ENCODE measurements around the gene SLC37A1. TPM values are rescaled to one million over a fixed set of nuclear protein-coding genes. Genes with fewer than 3 reads are reported as not detected.

The SLC37A1 gene
- total RNA-seq, 1 experiment from 2014 or later, result 47.1 TPM

DNA sequence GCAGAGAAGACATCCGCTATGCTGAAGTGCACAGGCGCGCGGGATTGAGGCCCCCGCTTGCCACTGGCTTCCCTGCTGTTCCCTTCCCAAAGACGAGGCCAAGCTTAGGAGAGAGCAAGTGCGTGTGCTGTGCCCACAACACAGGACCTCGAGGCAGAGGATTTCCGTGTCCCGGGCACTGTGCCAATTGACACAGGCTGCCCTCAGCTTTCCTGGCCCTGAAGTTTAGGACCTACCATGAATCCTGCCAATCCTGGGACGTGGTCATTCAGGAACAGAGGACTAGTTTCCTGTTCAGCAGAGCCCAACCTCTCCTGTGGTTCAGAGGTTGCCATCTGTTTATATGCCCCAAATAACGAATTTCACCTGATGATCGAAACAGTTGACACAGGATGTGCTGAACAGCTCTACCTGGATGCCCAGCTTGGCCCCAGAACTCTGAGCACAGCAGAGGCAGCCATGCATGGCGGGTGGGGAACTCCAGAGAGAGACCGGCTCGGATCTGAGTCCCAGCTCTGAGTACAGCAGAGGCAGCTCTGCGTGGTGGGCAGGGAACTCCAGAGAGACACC is 22.0 kb downstream of the SLC37A1 start:
- peak overlapping the region; percentile 52 for H3K4me3 ChIP-seq (ENCODE audit: low read length)
- peaks cover 37% of the 10 kb centered on the region for H3K79me2 ChIP-seq (ENCODE audit: low read length)
- no peaks in the 10 kb centered on the region for H3K27me3 ChIP-seq (ENCODE audit: low read length)
- H3K9me2 ChIP-seq (replicated peaks; ENCODE audit: insufficient read depth, low read length), result no peaks in the 10 kb centered on the region
- DNase-seq, result peak; percentile 78
- peak overlapping the region; percentile 96 for H3K27ac ChIP-seq (ENCODE audit: low read length)
- no peaks in the 10 kb centered on the region for H3K9me3 ChIP-seq (ENCODE audit: low read length)
- H3K9ac ChIP-seq (ENCODE audit: low read length), result peak overlapping the region; percentile 73
- no peaks in the 10 kb centered on the region for H3K36me3 ChIP-seq (ENCODE audit: insufficient read depth, low read length)
- H2AFZ ChIP-seq (ENCODE audit: low read length), result no peak overlapping the region
- peaks cover 75% of the 10 kb centered on the region for H3K4me1 ChIP-seq (ENCODE audit: low read length)
- no peaks in the 10 kb centered on the region; the same call in 1 of the 2 replicates for H4K20me1 ChIP-seq (ENCODE audit: insufficient read depth, low read depth, low read length)
- peak overlapping the region; percentile 69 for H3K4me2 ChIP-seq (ENCODE audit: low read depth, low read length, poor library complexity, severe bottlenecking)

- Histone ChIP-seq H3K9me2 (replicated peaks; ENCODE audit: insufficient read depth, low read length) (no peaks in the 10 kb centered on the region), H3K27me3 (ENCODE audit: low read length) (no peaks in the 10 kb centered on the region), H3K4me1 (ENCODE audit: low read length) (peaks cover 66% of the 10 kb centered on the region), H3K79me2 (ENCODE audit: low read length) (peaks cover 28% of the 10 kb centered on the region), H3K4me2 (ENCODE audit: low read depth, low read length, poor library complexity, severe bottlenecking) (peak overlapping the region; percentile 69), H4K20me1 (ENCODE audit: insufficient read depth, low read depth, low read length) (no peaks in the 10 kb centered on the region), H3K27ac (ENCODE audit: low read length) (peak overlapping the region; percentile 96), H3K9ac (ENCODE audit: low read length) (peak overlapping the region; percentile 73), H2AFZ (ENCODE audit: low read length) (no peak overlapping the region), H3K9me3 (ENCODE audit: low read length) (no peaks in the 10 kb centered on the region), H3K36me3 (ENCODE audit: insufficient read depth, low read length) (no peaks in the 10 kb centered on the region), H3K4me3 (ENCODE audit: low read length) (peak overlapping the region; percentile 52)
- no peak for DNase-seq
These were observed 22.9 kb downstream of the SLC37A1 start for GRCh38 chr21:42536601-42537000.

DNA sequence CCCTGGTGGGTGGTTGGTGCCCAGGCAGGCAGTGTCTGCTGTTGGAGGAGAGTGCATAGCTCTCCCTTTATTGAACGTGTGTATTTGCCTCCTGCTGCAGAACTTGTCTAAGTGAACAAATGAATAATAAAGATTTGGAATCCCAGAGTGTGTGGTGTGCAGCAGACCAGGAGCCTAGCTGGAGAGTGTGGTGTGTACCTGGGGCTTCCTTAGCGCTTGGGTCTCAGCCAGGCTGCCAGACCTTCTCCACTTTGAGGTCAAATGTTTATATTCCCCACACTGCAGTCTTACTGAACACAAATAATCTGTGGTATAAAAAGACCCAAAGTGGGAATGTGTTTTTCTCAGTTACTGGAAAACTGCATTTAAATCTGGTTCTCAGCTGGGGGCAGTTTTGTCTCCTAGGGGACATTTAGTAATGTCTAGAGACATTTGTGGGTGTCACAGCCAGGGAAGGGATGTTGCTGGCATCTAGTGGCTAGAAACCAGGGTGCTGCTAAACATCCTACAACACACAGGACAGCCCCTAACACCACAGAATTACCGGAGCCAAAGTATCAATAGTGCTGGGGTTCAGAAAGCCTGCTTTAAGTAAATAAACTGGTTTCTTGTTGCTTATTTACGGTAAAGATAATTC is 23.6 kb downstream of the SLC37A1 start:
- H3K4me3 ChIP-seq (ENCODE audit: low read length), result peak overlapping the region; percentile 22; the same call in 1 of the 2 replicates
- H2AFZ ChIP-seq (ENCODE audit: low read length), result no peak overlapping the region
- peaks cover 22% of the 10 kb centered on the region for H3K79me2 ChIP-seq (ENCODE audit: low read length)
- H3K36me3 ChIP-seq (ENCODE audit: insufficient read depth, low read length), result no peaks in the 10 kb centered on the region
- DNase-seq, result peak; percentile 85
- H3K9me3 ChIP-seq (ENCODE audit: low read length), result no peaks in the 10 kb centered on the region
- no peaks in the 10 kb centered on the region for H4K20me1 ChIP-seq (ENCODE audit: insufficient read depth, low read depth, low read length)
- peak overlapping the region; percentile 69 for H3K4me2 ChIP-seq (ENCODE audit: low read depth, low read length, poor library complexity, severe bottlenecking)
- no peaks in the 10 kb centered on the region for H3K27me3 ChIP-seq (ENCODE audit: low read length)
- H3K4me1 ChIP-seq (ENCODE audit: low read length), result peaks cover 60% of the 10 kb centered on the region
- no peaks in the 10 kb centered on the region for H3K9me2 ChIP-seq (replicated peaks; ENCODE audit: insufficient read depth, low read length)
- peak overlapping the region; percentile 96 for H3K27ac ChIP-seq (ENCODE audit: low read length)
- H3K9ac ChIP-seq (ENCODE audit: low read length), result peak overlapping the region; percentile 73

DNA sequence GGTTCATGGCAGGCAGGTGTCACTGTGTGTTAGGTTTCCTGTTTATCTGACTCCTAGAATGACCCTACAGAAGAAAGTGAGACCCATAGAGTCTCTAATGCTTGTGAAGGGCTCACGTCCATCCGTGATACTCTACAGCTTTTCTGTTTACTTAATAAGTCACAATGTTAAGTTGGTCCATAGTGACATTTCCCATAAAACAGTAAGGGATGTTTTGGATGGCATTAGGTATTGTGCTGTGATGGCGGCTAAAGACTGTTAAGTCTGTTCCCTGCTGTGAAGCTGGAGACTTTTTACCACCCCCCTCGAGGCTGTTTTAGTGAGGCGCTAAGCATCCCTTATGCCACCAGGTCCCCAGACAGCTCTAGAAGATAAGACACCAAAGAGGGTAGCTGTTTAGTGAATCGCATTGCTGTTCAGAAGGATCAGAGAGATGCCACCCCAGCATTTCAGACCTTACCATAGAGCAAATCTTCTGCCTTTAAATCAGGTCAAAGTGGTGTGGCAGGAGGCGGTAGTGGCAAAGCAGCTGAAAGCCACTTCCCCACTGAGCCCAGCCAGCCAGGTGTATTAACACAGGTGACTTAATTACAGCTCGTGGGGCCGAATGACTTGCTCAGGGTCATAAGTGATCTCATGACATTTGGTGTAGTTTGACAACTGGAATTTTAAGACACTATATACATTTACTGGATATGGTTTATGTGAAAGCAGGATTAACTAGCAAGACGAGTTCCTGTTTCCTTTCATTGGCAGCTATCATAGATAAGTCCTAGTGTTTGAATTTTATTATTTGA is 25.0 kb downstream of the SLC37A1 start:
- no peak overlapping the region for H3K27ac ChIP-seq (ENCODE audit: low read length)
- no peak overlapping the region for H3K4me2 ChIP-seq (ENCODE audit: low read depth, low read length, poor library complexity, severe bottlenecking)
- H3K9me3 ChIP-seq (ENCODE audit: low read length), result no peaks in the 10 kb centered on the region
- no peak for DNase-seq
- H3K9me2 ChIP-seq (replicated peaks; ENCODE audit: insufficient read depth, low read length), result no peaks in the 10 kb centered on the region
- H3K4me3 ChIP-seq (ENCODE audit: low read length), result no peak overlapping the region
- no peak overlapping the region for H2AFZ ChIP-seq (ENCODE audit: low read length)
- H3K36me3 ChIP-seq (ENCODE audit: insufficient read depth, low read length), result 0 out of 2 replicates have a peak, but pooled peaks cover 4% of the 10 kb centered on the region
- peaks cover 46% of the 10 kb centered on the region for H3K4me1 ChIP-seq (ENCODE audit: low read length)
- peaks cover 7% of the 10 kb centered on the region for H3K79me2 ChIP-seq (ENCODE audit: low read length)
- no peaks in the 10 kb centered on the region for H4K20me1 ChIP-seq (ENCODE audit: insufficient read depth, low read depth, low read length)
- H3K27me3 ChIP-seq (ENCODE audit: low read length), result no peaks in the 10 kb centered on the region
- no peak overlapping the region for H3K9ac ChIP-seq (ENCODE audit: low read length)

GRCh38 chr21:42539342-42539741 is 25.7 kb downstream of the SLC37A1 start:
- no peak overlapping the region for H2AFZ ChIP-seq (ENCODE audit: low read length)
- no peak for DNase-seq
- H3K4me2 ChIP-seq (ENCODE audit: low read depth, low read length, poor library complexity, severe bottlenecking), result no peak overlapping the region
- H3K79me2 ChIP-seq (ENCODE audit: low read length), result peaks cover under 1% of the 10 kb centered on the region
- 0 out of 2 replicates have a peak, but pooled peaks cover 4% of the 10 kb centered on the region for H3K36me3 ChIP-seq (ENCODE audit: insufficient read depth, low read length)
- peaks cover 39% of the 10 kb centered on the region for H3K4me1 ChIP-seq (ENCODE audit: low read length)
- H3K9me2 ChIP-seq (replicated peaks; ENCODE audit: insufficient read depth, low read length), result no peaks in the 10 kb centered on the region
- no peaks in the 10 kb centered on the region for H3K9me3 ChIP-seq (ENCODE audit: low read length)
- H3K9ac ChIP-seq (ENCODE audit: low read length), result no peak overlapping the region
- no peak overlapping the region for H3K27ac ChIP-seq (ENCODE audit: low read length)
- H3K27me3 ChIP-seq (ENCODE audit: low read length), result no peaks in the 10 kb centered on the region
- H3K4me3 ChIP-seq (ENCODE audit: low read length), result no peak overlapping the region
- no peaks in the 10 kb centered on the region for H4K20me1 ChIP-seq (ENCODE audit: insufficient read depth, low read depth, low read length)

DNA sequence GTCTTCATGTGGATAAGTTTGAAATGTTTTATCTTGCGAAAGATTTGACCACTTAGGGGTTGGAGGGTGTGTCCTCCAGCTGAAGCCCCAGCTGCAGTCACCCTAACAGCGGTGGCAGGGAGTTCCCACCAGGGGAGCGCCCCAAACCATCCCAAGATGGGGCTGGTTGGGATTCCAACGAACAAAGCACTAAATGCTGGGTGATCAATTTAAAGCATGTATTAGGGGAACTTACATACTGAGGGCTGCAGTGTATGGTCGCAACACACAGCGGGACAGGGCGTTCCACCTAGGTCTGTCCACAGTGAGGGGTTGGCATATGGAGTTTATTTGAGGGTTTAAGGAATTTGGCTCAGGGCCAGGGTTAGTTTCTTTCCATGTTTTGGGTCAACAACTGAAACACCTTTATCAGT is 26.3 kb downstream of the SLC37A1 start:
- Histone ChIP-seq H3K9ac (ENCODE audit: low read length) (no peak overlapping the region), H3K79me2 (ENCODE audit: low read length) (no peaks in the 10 kb centered on the region), H3K4me2 (ENCODE audit: low read depth, low read length, poor library complexity, severe bottlenecking) (no peak overlapping the region), H2AFZ (ENCODE audit: low read length) (no peak overlapping the region), H3K27ac (ENCODE audit: low read length) (no peak overlapping the region), H3K27me3 (ENCODE audit: low read length) (no peaks in the 10 kb centered on the region), H4K20me1 (ENCODE audit: insufficient read depth, low read depth, low read length) (no peaks in the 10 kb centered on the region), H3K36me3 (ENCODE audit: insufficient read depth, low read length) (0 out of 2 replicates have a peak, but pooled peaks cover 4% of the 10 kb centered on the region), H3K9me2 (replicated peaks; ENCODE audit: insufficient read depth, low read length) (no peaks in the 10 kb centered on the region), H3K4me3 (ENCODE audit: low read length) (no peak overlapping the region), H3K9me3 (ENCODE audit: low read length) (no peaks in the 10 kb centered on the region), H3K4me1 (ENCODE audit: low read length) (peaks cover 34% of the 10 kb centered on the region)
- DNase-seq, result no peak

GRCh38 chr21:42540396-42540795 is 26.7 kb downstream of the SLC37A1 start:
- no peak for DNase-seq
- 0 out of 2 replicates have a peak, but pooled peaks cover 4% of the 10 kb centered on the region for H3K36me3 ChIP-seq (ENCODE audit: insufficient read depth, low read length)
- no peaks in the 10 kb centered on the region for H3K27me3 ChIP-seq (ENCODE audit: low read length)
- no peak overlapping the region for H2AFZ ChIP-seq (ENCODE audit: low read length)
- no peaks in the 10 kb centered on the region for H3K79me2 ChIP-seq (ENCODE audit: low read length)
- peaks cover 30% of the 10 kb centered on the region for H3K4me1 ChIP-seq (ENCODE audit: low read length)
- no peaks in the 10 kb centered on the region for H4K20me1 ChIP-seq (ENCODE audit: insufficient read depth, low read depth, low read length)
- no peak overlapping the region for H3K9ac ChIP-seq (ENCODE audit: low read length)
- H3K9me2 ChIP-seq (replicated peaks; ENCODE audit: insufficient read depth, low read length), result no peaks in the 10 kb centered on the region
- no peak overlapping the region for H3K4me2 ChIP-seq (ENCODE audit: low read depth, low read length, poor library complexity, severe bottlenecking)
- no peaks in the 10 kb centered on the region for H3K9me3 ChIP-seq (ENCODE audit: low read length)
- H3K4me3 ChIP-seq (ENCODE audit: low read length), result no peak overlapping the region
- no peak overlapping the region for H3K27ac ChIP-seq (ENCODE audit: low read length)

DNA sequence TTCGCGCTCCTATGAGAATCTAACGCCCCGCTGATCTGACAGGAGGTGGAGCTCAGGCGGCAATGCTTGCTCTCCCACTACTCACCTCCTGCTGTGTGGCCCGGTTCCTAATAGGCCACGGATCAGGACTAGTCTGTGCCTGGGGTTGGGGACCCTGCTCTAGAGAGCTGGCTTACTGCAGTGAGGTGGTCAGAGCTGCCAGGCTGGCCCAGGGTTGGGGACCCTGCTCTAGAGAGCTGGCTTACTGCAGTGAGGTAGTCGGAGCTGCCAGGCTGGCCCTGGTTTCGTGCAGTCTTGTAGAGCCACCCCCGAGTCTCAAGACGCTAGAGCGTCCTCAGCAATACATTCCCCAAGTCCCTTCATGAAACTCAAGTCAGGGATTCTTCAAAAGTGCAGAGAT is 27.5 kb downstream of the SLC37A1 start:
- Histone ChIP-seq H3K4me2 (ENCODE audit: low read depth, low read length, poor library complexity, severe bottlenecking) (no peak overlapping the region), H3K27ac (ENCODE audit: low read length) (no peak overlapping the region), H2AFZ (ENCODE audit: low read length) (no peak overlapping the region), H3K9me2 (replicated peaks; ENCODE audit: insufficient read depth, low read length) (no peaks in the 10 kb centered on the region), H3K9me3 (ENCODE audit: low read length) (no peaks in the 10 kb centered on the region), H3K4me3 (ENCODE audit: low read length) (no peak overlapping the region), H3K79me2 (ENCODE audit: low read length) (no peaks in the 10 kb centered on the region), H4K20me1 (ENCODE audit: insufficient read depth, low read depth, low read length) (no peaks in the 10 kb centered on the region), H3K36me3 (ENCODE audit: insufficient read depth, low read length) (0 out of 2 replicates have a peak, but pooled peaks cover 4% of the 10 kb centered on the region), H3K27me3 (ENCODE audit: low read length) (no peaks in the 10 kb centered on the region), H3K4me1 (ENCODE audit: low read length) (peaks cover 22% of the 10 kb centered on the region), H3K9ac (ENCODE audit: low read length) (no peak overlapping the region)
- DNase-seq, result no peak
